ENCODE data around the gene POPDC2. TPM values are rescaled to one million over a fixed set of nuclear protein-coding genes. Genes with fewer than 3 reads are reported as not detected.
A peak's percentile ranks its signal among the peaks of the same experiment; 100 is the strongest.

POPDC2 gene
- total and polyA plus RNA-seq, 2 of the 4 experiments (the other 2 are of a cell fraction) = under 0.01 to 0.29 TPM

GRCh38 chr3:119636891-119637611 lies 23.3 kb downstream of the POPDC2 start:
- H3K9me1 ChIP-seq (ENCODE audit: insufficient read depth, low read length) = peaks cover 9% of the 10 kb centered on the region; the same call in 1 of the 2 replicates
- no peak overlapping the region for H4K91ac ChIP-seq (ENCODE audit: insufficient read depth, low read depth, low read length)
- ATAC-seq (ENCODE audit: low read depth) = no peak
- H3K18ac ChIP-seq (ENCODE audit: low read depth, low read length) = peak overlapping the region; percentile 99
- ChIA-PET CTCF (interaction anchor here (0.6 kb wide), 1 partner anchor 47 kb away, joined by 4 read pairs; no protein-coding TSS in a partner anchor), POLR2A (ENCODE audit: unreplicated experiment) (no interaction called here)
- peak overlapping the region; percentile 77; the same call in 1 of the 2 replicates for H3K14ac ChIP-seq (replicated peaks; ENCODE audit: low read depth, low read length)
- no peak overlapping the region; the same call in 1 of the 2 replicates for H4K5ac ChIP-seq (ENCODE audit: low read depth, low read length)
- H3K36me3 ChIP-seq (ENCODE audit: control insufficient read depth, insufficient read depth, low read length) = no peaks in the 10 kb centered on the region
- peak overlapping the region; percentile 43; the same call in 1 of the 3 replicates for H2BK15ac ChIP-seq (ENCODE audit: low read depth, low read length)
- peaks cover 14% of the 10 kb centered on the region for H3K4me1 ChIP-seq (ENCODE audit: control insufficient read depth, insufficient read depth, low read length)
- no peak overlapping the region for H3K56ac ChIP-seq (ENCODE audit: extremely low read depth, insufficient read depth, low read length)
- H3K27ac ChIP-seq (ENCODE audit: insufficient read depth, low read length) = peak overlapping the region; percentile 100; the same call in 1 of the 2 replicates
- H2AFZ ChIP-seq (replicated peaks; ENCODE audit: low read length, poor library complexity) = no peak overlapping the region
- intact Hi-C loops (cut with micrococcal nuclease) = no loop called here
- no peak overlapping the region for H2BK5ac ChIP-seq (ENCODE audit: low read depth, low read length, poor library complexity, severe bottlenecking)
- no peaks in the 10 kb centered on the region for H4K20me1 ChIP-seq (ENCODE audit: insufficient read depth, low read length)
- H4K8ac ChIP-seq (ENCODE audit: low read depth in 2 of 2, low read length in 2 of 2) = peak overlapping the region in 1 of 2 experiments; percentile 32; a peak in 2 of 4 replicates
- DNase-seq = no peak
- H3K23ac ChIP-seq (ENCODE audit: low read depth, low read length) = no peak overlapping the region
- no peak overlapping the region for H3K4me2 ChIP-seq (ENCODE audit: low read depth, low read length)
- H3K4me3 ChIP-seq (ENCODE audit: insufficient read depth, low read depth, low read length) = no peak overlapping the region
- H3K4ac ChIP-seq (ENCODE audit: low read depth, low read length) = no peak overlapping the region; the same call in 1 of the 2 replicates
- no peaks in the 10 kb centered on the region for H3K27me3 ChIP-seq (ENCODE audit: control insufficient read depth, insufficient read depth, low read length)
- no peak overlapping the region for H3K9ac ChIP-seq (ENCODE audit: low read depth, low read length)
- H2BK120ac ChIP-seq (ENCODE audit: low read depth, low read length) = peak overlapping the region; percentile 92; the same call in 1 of the 2 replicates
- H2BK20ac ChIP-seq (ENCODE audit: low read depth, low read length) = peak overlapping the region; percentile 55
- WGBS, 2 experiments (ENCODE audit: extremely low coverage in 2 of 2, insufficient read length in 1 of 2) = no CpG with 5 or more reads among the region's 4 CpGs
- H2AK9ac ChIP-seq (replicated peaks; ENCODE audit: low read depth, low read length, poor library complexity) = no peak overlapping the region
- no peaks in the 10 kb centered on the region for H3K9me3 ChIP-seq (ENCODE audit: control insufficient read depth, insufficient read depth, low read length)
- no peak overlapping the region; the same call in 1 of the 2 replicates for H2AK5ac ChIP-seq (ENCODE audit: low read depth, low read length)
- no peaks in the 10 kb centered on the region for H3K79me1 ChIP-seq (ENCODE audit: low read depth in 1 of 2, low read length in 2 of 2)
- in situ Hi-C loops (cut with MboI; ENCODE audit: low sequenced_read_pairs) = no loop called here
- no peak for TF ChIP-seq CEBPB (IDR thresholded peaks at IDR 0.05; ENCODE audit: low read depth, low read length)
- TF ChIP-seq CTCF (conservative IDR thresholded peaks at IDR 0.05; ENCODE audit: low read depth, low read length) = no peak
- dilution Hi-C loops (cut with HindIII; ENCODE audit: low sequenced_read_pairs, unreplicated experiment) = no loop called here
- no TSS peak for BruUV-seq (replicated peaks)
